K562 (cell line): ENCODE data around the gene CALHM3. TPM values are rescaled to one million over a fixed set of nuclear protein-coding genes. Genes with fewer than 3 reads are reported as not detected.
"Not testable (repeated sequence)": the region's sequence is repeated elsewhere in the genome, so short reads cannot be mapped to it uniquely, and the experiment has no call there.

Experiments
- CBFA2T3 ChIP-seq: fragments of 450-650 bp; IDR thresholded peaks from 2 replicates; pipeline ENCODE4 v1.6.1; 2017
- CXXC5 ChIP-seq: fragments of 250-450 bp; sonication (Bioruptor Pico); IDR thresholded peaks from 2 replicates; pipeline ENCODE4 v1.8.0; 2022; ENCODE audit warnings: inconsistent platforms, mild to moderate bottlenecking, moderate library complexity
- EP300 ChIP-seq: IDR thresholded peaks from 2 replicates; pipeline ENCODE4 v1.6.1; 2012; ENCODE audit warnings: low read length, improper control_type of control experiment
- FOSL1 ChIP-seq: fragments of 200-800 bp; sonication (Bioruptor generic); conservative IDR thresholded peaks from 2 replicates; pipeline ENCODE4 v1.6.1; 2016; ENCODE audit warnings: missing genetic modification characterization, missing compliant biosample characterization
- FOXJ2 ChIP-seq: fragments of 200-800 bp; sonication (Bioruptor generic); IDR thresholded peaks from 2 replicates; pipeline ENCODE4 v1.6.1; 2016; ENCODE audit warnings: missing genetic modification characterization, missing compliant biosample characterization
- HDAC8 ChIP-seq: fragments of 450-650 bp; IDR thresholded peaks from 2 replicates; pipeline ENCODE4 v1.6.1; 2016; ENCODE audit warnings: mild to moderate bottlenecking, missing genetic modification characterization, moderate library complexity, missing compliant biosample characterization
- JUND ChIP-seq, 2 experiments: IDR thresholded peaks; 2 replicates in 1 of 2; 3 replicates in 1 of 2; pipeline ENCODE4 v1.6.1; 2011; ENCODE audit warnings: borderline replicate concordance in 2 of 2, low read depth in 2 of 2, low read length in 2 of 2, improper control_type of control experiment in 1 of 2, missing biosample characterization in 1 of 2, missing genetic modification characterization in 1 of 2, missing genetic modification reagents in 1 of 2
- MEF2D ChIP-seq: conservative IDR thresholded peaks from 2 replicates; pipeline ENCODE4 v1.6.1; 2016; ENCODE audit warnings: low read depth, missing genetic modification characterization, missing compliant biosample characterization
- NR2C1 ChIP-seq, 2 experiments: fragments of 450-650 bp; IDR thresholded peaks; 2 replicates each; pipeline ENCODE4 v1.6.1; 2017; ENCODE audit warnings: mild to moderate bottlenecking in 2 of 2, antibody characterized with exemption in 1 of 2, inconsistent platforms in 1 of 2, missing compliant biosample characterization in 1 of 2, missing genetic modification characterization in 1 of 2
- NR4A1 ChIP-seq, 2 experiments: fragments of 250-450 bp in 1 of 2; fragments of 450-650 bp in 1 of 2; sonication (Bioruptor Pico) in 1 of 2; IDR thresholded peaks; 2 replicates each; pipeline versions ENCODE4 v1.4.0 to v1.6.1; 2016 to 2020; ENCODE audit warnings: mild to moderate bottlenecking in 2 of 2, missing compliant biosample characterization in 1 of 2, missing genetic modification characterization in 1 of 2, moderate library complexity in 1 of 2
- PTTG1 ChIP-seq: fragments of 450-650 bp; IDR thresholded peaks from 2 replicates; pipeline ENCODE4 v1.6.1; 2016; ENCODE audit warnings: low read depth, mild to moderate bottlenecking, missing genetic modification characterization, missing compliant biosample characterization
- PYGO2 ChIP-seq: fragments of 450-650 bp; IDR thresholded peaks from 2 replicates; pipeline ENCODE4 v1.6.1; 2016; ENCODE audit warnings: mild to moderate bottlenecking, missing genetic modification characterization, moderate library complexity, missing compliant biosample characterization
- SMAD4 ChIP-seq: fragments of 250-450 bp; sonication (Bioruptor Pico); conservative IDR thresholded peaks from 2 replicates; pipeline ENCODE4 v1.8.0; 2021; ENCODE audit warnings: inconsistent platforms, mild to moderate bottlenecking, moderate library complexity
- TOE1 ChIP-seq, 2 experiments: fragments of 450-650 bp in 1 of 2; sonication (generic) in 1 of 2; formaldehyde crosslinking in 1 of 2; IDR thresholded peaks; 2 replicates each; pipeline versions ENCODE4 v1.7.1 to v1.8.0; 2016 to 2022; ENCODE audit warnings: borderline replicate concordance in 2 of 2, mild to moderate bottlenecking in 2 of 2, antibody characterized with exemption in 1 of 2, inconsistent platforms in 1 of 2, low read depth in 1 of 2, missing genetic modification reagents in 1 of 2, moderate library complexity in 1 of 2
- ZNF175 ChIP-seq: fragments of 200-800 bp; sonication (Bioruptor generic); IDR thresholded peaks from 2 replicates; pipeline ENCODE4 v1.6.1; 2016; ENCODE audit warnings: low read depth, mild to moderate bottlenecking, missing genetic modification characterization, missing compliant biosample characterization
- ZNF239 ChIP-seq: fragments of 250-450 bp; sonication (Bioruptor Pico); IDR thresholded peaks from 2 replicates; pipeline ENCODE4 v1.4.0; 2020; ENCODE audit warnings: mild to moderate bottlenecking
- ZNF395 ChIP-seq: fragments of 200-800 bp; sonication (Bioruptor generic); IDR thresholded peaks from 2 replicates; pipeline ENCODE4 v1.6.1; 2017; ENCODE audit warnings: missing genetic modification characterization, missing compliant biosample characterization
- ZNF584 ChIP-seq: fragments of 200-800 bp; sonication (Bioruptor generic); IDR thresholded peaks from 2 replicates; pipeline ENCODE4 v1.6.1; 2016; ENCODE audit warnings: low read depth, mild to moderate bottlenecking, missing genetic modification characterization, missing compliant biosample characterization
- ZNF589 ChIP-seq: fragments of 200-800 bp; sonication (Bioruptor generic); IDR thresholded peaks from 2 replicates; pipeline ENCODE4 v1.6.1; 2016; ENCODE audit warnings: low read depth, missing genetic modification characterization, missing compliant biosample characterization
- ZNF592 ChIP-seq: fragments of 450-650 bp; IDR thresholded peaks from 2 replicates; pipeline ENCODE4 v1.6.1; 2017; ENCODE audit warnings: antibody characterized with exemption, mild to moderate bottlenecking
- polyA plus RNA-seq, 8 experiments: library from polyadenylated mRNA; depleted of rRNA in 4 of 8; stranded (reverse) in 5 of 8; unstranded in 3 of 8; fragments of >200 nt; fragmentation: Nextera tagmentation in 2 of 8; fragmentation: Illumina TruSeq in 1 of 8; extraction: Ambion mirVana in 2 of 8; extraction: Trizol in 1 of 8; gene quantifications; 2 replicates each; pipeline versions ENCODE4 v1.2.1 to v1.2.3, GENCODE V29; 2011 to 2014; ENCODE audit warnings: inconsistent platforms in 1 of 8, missing spikeins in 1 of 8
- total RNA-seq, 7 experiments: library from RNA; depleted of rRNA in 6 of 7; stranded (reverse); fragments of >200 nt in 6 of 7; fragmentation: Illumina TruSeq in 2 of 7; extraction: Trizol in 2 of 7; gene quantifications; 2 replicates each; pipeline versions ENCODE4 v1.2.1 to v1.2.3, GENCODE V29; 2011 to 2021; ENCODE audit warnings: low replicate concordance in 1 of 7

Gene CALHM3
- total and polyA plus RNA-seq, 9 of the 15 experiments (the other 6 are each of a cell fraction or from before 2014, with no cell fraction given) = not detected

- TF ChIP-seq ZNF584 (peak; percentile 93), PTTG1 (tag) (peak; percentile 81), CXXC5 (CRISPR knock-in tag) (peak; percentile 22; the same call in 1 of the 2 replicates), FOSL1 (tag) (peak; percentile 82), ZNF592 (0 out of 2 replicates have a peak, but pooled peaks have one; percentile 25), EP300 (peak; percentile 12; the same call in 1 of the 2 replicates), MEF2D (peak; percentile 82), ZNF589 (CRISPR knock-in tag) (peak; percentile 79), CBFA2T3 (peak; percentile 20), NR2C1 (tag; IDR thresholded peaks at IDR 0.05) (peak; percentile 71), NR4A1 (tag; IDR thresholded peaks at IDR 0.05) (peak; percentile 66; the same call in 1 of the 2 replicates), JUND (IDR thresholded peaks at IDR 0.05; ENCODE audit: borderline replicate concordance, low read depth, low read length) (peak; percentile 54; the same call in 1 of the 2 replicates), ZNF239 (CRISPR knock-in tag) (peak; percentile 7; the same call in 1 of the 2 replicates), PYGO2 (tag) (peak; percentile 75; the same call in 1 of the 2 replicates), ZNF175 (peak; percentile 87), FOXJ2 (tag) (peak; percentile 10; the same call in 1 of the 2 replicates), TOE1 (IDR thresholded peaks at IDR 0.05; ENCODE audit: borderline replicate concordance) (peak; percentile 50; the same call in 1 of the 2 replicates), HDAC8 (tag) (0 out of 2 replicates have a peak, but pooled peaks have one; percentile 34), ZNF395 (peak; percentile 84; the same call in 1 of the 2 replicates), SMAD4 (0 out of 2 replicates have a peak, but pooled peaks have one; percentile 28)
- not testable (repeated sequence) for TF ChIP-seq NR2C1 (IDR thresholded peaks at IDR 0.05); NR4A1 (CRISPR knock-in tag; IDR thresholded peaks at IDR 0.05); JUND (tag; IDR thresholded peaks at IDR 0.05; ENCODE audit: borderline replicate concordance, low read depth, low read length); TOE1 (CRISPR knock-in tag; IDR thresholded peaks at IDR 0.05; ENCODE audit: borderline replicate concordance, low read depth)
- TF ChIP-seq, all 486 proteins: peak for 34; not testable (repeated sequence) for 452
Measured at GRCh38 chr10:103527476-103527875, 48.4 kb upstream of the CALHM3 start (continued).
